Measurements from ENCODE around the gene OR51T1. TPM values are rescaled to one million over a fixed set of nuclear protein-coding genes. Genes with fewer than 3 reads are reported as not detected.

The OR51T1 gene
- 0.13 TPM in 1 of 2 replicates, not detected in the other for total RNA-seq

GRCh38 chr11:4881860-4882500 is at the start of gene OR51T1:
TSS of gene OR51T1 (plus strand) at chr11:4881900. CDS start at chr11:4881900, 0 bp downstream.

GRCh38 chr11:4848908-4849532 is 32.7 kb upstream of the OR51T1 start, which contains the start of gene OR51S1:
TSS of gene OR51S1 (minus strand) at chr11:4849208. CDS start at chr11:4849208, 0 bp downstream.

GRCh38 chr11:4903484-4903883 is 21.8 kb downstream of the OR51T1 start, which contains the start of gene OR51A7:
TSS of gene OR51A7 (plus strand) at chr11:4903783. CDS start at chr11:4907370, 3,587 bp downstream.

GRCh38 chr11:4919250-4919649 is 37.5 kb downstream of the OR51T1 start, which contains the start of gene OR51G2:
TSS of gene OR51G2 (minus strand) at chr11:4919350. CDS start at chr11:4915663, 3,687 bp downstream.

GRCh38 chr11:4924239-4924638 is 42.5 kb downstream of the OR51T1 start, which contains the start of gene OR51G1:
TSS of gene OR51G1 (minus strand) at chr11:4924339. CDS start at chr11:4924339, 0 bp downstream.

Other genes with a start within 250 kb of the OR51T1 start
- gene OR51D1, start 244.4 kb upstream of the OR51T1 start, total RNA-seq, result not detected in 2 replicates
- not detected in 2 replicates for gene OR51E1, start 237.9 kb upstream of the OR51T1 start, total RNA-seq
- not detected in 2 replicates for gene OR51E2, start 184.0 kb upstream of the OR51T1 start, total RNA-seq
- gene MMP26, start 177.1 kb upstream of the OR51T1 start, total RNA-seq, result not detected in 2 replicates
- gene OR51F1, start 112.0 kb upstream of the OR51T1 start, total RNA-seq, result not detected in 2 replicates
- gene OR52R1, start 77.5 kb upstream of the OR51T1 start, total RNA-seq, result not detected in 2 replicates
- gene OR51F2, start 60.6 kb upstream of the OR51T1 start, total RNA-seq, result not detected in 2 replicates
- not detected in 2 replicates for gene OR51S1, start 32.7 kb upstream of the OR51T1 start, total RNA-seq
- not detected in 2 replicates for gene OR51A7, start 21.9 kb downstream of the OR51T1 start, total RNA-seq
- gene OR51G2, start 37.5 kb downstream of the OR51T1 start, total RNA-seq, result not detected in 2 replicates
- not detected in 2 replicates for gene OR51G1, start 42.4 kb downstream of the OR51T1 start, total RNA-seq
- gene OR51A4, start 65.7 kb downstream of the OR51T1 start, total RNA-seq, result not detected in 2 replicates
- not detected in 2 replicates for gene OR51A2, start 73.8 kb downstream of the OR51T1 start, total RNA-seq
- gene OR51L1, start 113.0 kb downstream of the OR51T1 start, total RNA-seq, result not detected in 2 replicates
- gene OR52J3, start 164.6 kb downstream of the OR51T1 start, total RNA-seq, result not detected in 2 replicates
- not detected in 2 replicates for gene OR52E2, start 177.7 kb downstream of the OR51T1 start, total RNA-seq
- not detected in 2 replicates for gene OR52E1, start 187.7 kb downstream of the OR51T1 start, total RNA-seq